T-helper 1 cell treated with Interleukin-12 subunit alpha and Interleukin-12 subunit beta and Interleukin-4 antibody, amounts not matched to agents 30 ng/mL and 1 ng/mL, for 36 hours (primary cell): ENCODE results near the gene ZNF664. TPM values are rescaled to one million over a fixed set of nuclear protein-coding genes. Genes with fewer than 3 reads are reported as not detected.

Experiments used
- intact Hi-C: fragments of 100-400 bp; cut with micrococcal nuclease; formaldehyde crosslinking; loops from one replicate; pipeline ENCODE4 v1.15.1; 2024
- total RNA-seq: library from RNA; stranded (reverse); gene quantifications from 2 replicates; pipeline ENCODE4 v1.2.3, GENCODE V29; 2022

The ZNF664 gene
- total RNA-seq, 1 donor from 2014 or later: 53.7 TPM

DNA sequence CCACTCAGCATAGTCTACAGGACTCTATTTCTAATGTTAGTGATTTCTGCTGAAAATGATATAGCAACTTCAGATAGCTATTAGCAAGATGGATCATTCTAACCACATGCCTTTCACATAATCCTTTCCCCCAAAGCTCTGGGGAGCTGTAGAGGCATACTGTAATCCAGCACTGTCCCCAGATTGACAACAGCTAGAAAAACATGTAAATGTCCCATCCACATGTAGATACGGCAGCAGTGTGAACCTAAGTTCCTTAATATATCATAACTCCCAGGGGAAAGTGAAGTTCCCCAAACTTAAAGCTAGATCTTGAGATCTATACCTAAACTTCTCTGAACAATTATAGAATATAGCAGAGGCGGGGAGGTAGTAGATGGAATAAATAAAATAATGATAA lies 14.0 kb downstream of the ZNF664 start:
- intact Hi-C loops: no loop called here

GRCh38 chr12:123989168-123989567 lies 16.2 kb downstream of the ZNF664 start:
- intact Hi-C loops: no loop called here

GRCh38 chr12:123989753-123990152 lies 16.7 kb downstream of the ZNF664 start:
- intact Hi-C loops: no loop called here

DNA sequence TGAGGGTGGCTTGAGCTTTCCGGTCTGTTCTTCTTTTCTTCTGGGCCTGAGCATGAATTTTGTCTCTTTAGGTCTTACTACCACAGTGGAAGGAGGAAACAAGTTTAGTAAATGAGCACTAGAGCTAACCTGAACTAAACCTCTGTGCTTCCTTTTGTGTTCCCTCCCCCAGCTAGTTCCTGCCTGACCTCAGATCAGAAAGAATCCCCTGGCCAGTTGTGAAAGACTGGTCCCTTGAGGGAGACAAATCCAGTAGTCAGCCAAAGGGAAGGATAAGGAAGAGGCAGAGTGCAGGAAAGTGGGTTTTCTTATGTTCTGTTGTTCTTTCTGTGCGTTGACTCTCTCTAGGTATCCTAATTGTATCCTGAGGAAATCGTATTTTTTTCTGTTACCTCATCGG lies 17.5 kb downstream of the ZNF664 start:
- intact Hi-C loops: no loop called here

GRCh38 chr12:123991372-123991951 lies 18.4 kb downstream of the ZNF664 start:
- intact Hi-C loops: no loop called here

GRCh38 chr12:123992118-123992825 lies 19.3 kb downstream of the ZNF664 start:
- intact Hi-C loops: no loop called here

DNA sequence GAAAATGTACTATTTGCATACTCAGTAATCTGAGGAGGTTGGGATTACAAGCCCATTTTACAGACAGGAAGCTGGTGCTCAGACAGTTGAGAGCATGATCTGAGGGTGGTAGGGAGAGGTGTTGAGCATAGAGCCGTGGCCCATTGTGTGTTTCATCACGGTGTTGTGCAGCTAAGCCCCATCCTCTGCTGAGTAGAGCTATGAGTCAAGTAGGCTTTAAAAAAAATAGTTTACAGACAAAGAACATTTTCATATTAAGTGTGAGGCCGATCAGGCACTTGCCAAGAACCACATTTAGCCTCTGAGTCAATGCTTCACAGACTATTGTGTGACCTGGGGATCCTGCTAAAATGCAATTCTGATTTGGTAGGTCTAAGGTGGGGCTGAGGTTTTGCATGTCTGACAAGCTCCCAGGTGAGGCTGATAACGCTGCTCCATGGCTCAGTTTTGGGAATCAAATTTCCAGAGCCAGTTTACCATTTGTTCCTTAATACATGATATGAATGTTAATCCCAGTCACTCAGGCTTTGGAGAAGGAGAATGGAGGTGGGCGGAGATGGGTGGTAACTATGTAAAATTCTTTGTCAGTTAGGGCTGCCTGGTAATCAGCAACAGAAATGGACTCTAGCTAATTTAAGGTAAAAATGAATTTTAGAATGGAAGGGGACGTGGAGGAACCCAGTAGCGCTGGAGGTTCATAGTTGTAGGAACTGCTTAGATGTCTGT lies 22.2 kb downstream of the ZNF664 start:
- intact Hi-C loops: no loop called here

- intact Hi-C loops: no loop called here
Measured at GRCh38 chr12:123996581-123996980, 23.6 kb downstream of the ZNF664 start.

DNA sequence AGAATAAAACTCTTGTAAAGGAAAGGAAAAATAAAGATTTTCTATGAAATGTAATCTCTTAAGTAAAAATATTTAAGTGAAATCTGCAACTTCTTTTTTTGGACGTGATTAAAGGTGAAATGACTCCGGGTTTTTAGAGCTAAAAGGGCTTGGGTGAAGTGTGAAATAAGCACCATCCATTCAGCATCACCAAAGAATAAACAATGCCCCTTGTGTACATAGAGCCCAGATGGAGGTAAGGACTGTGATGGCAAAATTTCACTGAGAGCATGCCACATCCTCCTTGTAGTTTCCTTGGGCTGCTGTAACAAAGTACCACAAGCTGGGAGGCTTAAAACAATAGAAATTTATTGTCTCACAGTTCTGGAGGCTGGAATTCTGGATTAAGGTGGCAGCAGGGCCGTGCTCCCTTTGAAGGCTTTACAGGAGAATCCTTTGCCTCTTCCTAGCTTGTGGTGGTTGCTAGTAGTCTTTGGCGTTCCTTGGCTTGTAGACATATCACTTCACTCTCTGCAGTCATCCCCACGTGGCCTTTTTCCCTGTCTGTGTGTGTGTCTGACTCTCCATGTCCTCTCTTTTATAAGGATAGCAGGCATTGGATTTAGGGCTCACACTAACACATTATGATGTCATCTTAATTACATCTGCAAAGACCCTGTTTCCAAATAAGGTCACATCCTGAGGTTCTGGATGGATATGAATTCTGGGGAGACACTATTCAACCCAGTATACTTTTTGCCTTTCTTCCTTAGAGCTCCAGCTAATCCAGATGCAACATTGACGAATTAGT lies 24.2 kb downstream of the ZNF664 start:
- intact Hi-C loops: no loop called here

DNA sequence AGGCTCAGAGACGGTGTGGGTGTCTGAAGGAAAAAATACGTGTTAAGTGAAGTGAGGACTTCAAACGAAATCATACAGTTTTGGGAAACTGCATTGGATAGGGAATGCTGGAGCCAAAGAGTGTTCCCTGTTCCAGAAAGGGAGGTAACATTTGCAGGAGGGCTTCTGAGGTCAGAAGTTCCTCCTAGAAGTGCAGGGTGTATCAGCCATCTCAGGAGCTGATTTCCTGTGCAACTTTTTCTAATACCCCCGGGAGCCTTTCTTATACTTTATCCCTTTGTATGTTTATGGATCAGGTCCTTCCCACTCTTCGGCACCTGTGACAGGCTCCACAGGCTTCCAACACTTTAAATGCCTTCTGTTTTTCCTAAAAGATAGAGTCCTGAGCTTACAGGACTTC lies 24.9 kb downstream of the ZNF664 start:
- intact Hi-C loops: no loop called here

DNA sequence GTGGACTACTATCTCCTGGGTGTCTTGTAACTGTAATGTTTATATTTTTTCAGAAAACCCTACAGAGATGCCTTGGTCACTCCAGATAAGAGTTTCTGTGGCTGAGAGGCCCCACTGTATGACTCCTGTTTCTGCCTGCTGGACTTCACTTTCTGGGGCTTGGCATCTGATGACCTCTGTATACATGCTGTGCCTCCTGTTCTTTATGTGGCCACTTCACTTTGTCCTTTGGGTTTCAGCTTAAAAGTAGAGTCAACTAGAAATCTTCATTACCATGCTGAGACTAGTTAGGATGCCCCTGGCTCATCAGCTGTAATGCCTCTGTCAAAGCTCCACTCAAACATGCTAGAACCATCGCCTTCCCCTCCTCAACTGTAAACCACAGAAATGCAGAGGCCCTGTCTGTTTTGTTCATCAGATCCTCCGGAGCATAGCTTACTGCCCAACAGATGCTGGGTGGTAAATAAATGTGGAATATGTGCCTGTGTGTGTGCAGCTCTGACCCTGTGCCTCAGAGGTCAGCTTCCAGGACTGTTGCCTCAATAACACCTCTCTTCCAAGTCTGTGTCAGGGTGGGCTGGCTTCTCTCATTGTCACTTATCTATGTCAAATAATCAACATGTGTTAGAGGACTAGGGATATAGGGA lies 25.5 kb downstream of the ZNF664 start:
- intact Hi-C loops: no loop called here

- intact Hi-C loops: no loop called here
Measured at GRCh38 chr12:123998991-123999359, 26.0 kb downstream of the ZNF664 start.

GRCh38 chr12:124000111-124000510 lies 27.1 kb downstream of the ZNF664 start:
- intact Hi-C loops: no loop called here

GRCh38 chr12:124001343-124001742 lies 28.3 kb downstream of the ZNF664 start:
- intact Hi-C loops: no loop called here

DNA sequence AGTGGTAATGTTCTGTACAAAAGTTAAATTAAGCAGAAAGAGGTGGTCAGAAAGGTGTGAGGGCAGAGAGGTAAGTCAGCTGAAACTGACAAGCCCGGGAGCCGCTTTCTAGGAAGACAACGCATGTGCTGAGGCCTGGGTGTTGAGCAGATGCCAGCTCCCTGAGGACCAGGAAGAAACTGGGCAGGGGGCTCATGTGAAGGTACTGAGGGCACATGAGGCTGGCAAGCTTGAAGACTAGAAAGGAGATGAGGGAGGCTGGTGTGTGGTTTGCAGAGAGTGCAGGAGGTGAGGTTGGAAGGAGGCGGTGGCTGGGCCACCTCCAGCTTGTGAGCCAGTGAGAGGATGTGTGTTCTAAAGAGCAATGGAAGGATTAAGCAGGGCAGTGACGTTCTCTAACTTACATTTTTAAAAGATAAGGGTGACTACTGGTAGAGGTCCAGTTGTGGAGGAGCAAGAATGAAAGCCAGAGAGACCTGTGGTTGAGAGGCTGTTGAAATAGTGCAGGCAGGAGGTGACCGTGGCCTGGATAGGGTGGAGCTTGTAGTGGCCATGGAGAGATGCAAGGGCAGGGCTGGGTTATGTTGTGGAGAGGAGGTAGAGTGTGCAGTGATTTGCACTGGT lies 29.1 kb downstream of the ZNF664 start:
- intact Hi-C loops: no loop called here

DNA sequence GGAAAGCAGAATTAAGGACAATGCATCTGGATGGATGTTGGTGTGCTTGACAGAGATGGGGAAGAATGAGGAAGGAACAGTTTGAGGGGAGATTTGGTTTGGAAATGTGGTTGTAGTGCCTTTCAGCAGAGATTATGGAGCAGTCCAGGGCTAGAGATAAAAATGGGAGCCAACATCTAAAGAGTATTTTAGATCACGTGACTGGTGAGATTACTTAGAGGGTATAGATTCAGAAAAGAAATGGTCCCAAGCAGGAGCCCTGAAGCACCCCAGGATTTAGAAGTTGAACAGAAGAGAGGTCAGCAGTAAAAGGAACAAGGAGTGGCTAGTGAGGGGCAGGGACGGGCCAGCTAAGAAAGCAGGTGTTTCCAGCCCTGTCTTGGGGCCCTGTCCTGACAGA lies 29.6 kb downstream of the ZNF664 start:
- intact Hi-C loops: no loop called here

GRCh38 chr12:124004233-124004875 lies 31.3 kb downstream of the ZNF664 start:
- intact Hi-C loops: no loop called here

DNA sequence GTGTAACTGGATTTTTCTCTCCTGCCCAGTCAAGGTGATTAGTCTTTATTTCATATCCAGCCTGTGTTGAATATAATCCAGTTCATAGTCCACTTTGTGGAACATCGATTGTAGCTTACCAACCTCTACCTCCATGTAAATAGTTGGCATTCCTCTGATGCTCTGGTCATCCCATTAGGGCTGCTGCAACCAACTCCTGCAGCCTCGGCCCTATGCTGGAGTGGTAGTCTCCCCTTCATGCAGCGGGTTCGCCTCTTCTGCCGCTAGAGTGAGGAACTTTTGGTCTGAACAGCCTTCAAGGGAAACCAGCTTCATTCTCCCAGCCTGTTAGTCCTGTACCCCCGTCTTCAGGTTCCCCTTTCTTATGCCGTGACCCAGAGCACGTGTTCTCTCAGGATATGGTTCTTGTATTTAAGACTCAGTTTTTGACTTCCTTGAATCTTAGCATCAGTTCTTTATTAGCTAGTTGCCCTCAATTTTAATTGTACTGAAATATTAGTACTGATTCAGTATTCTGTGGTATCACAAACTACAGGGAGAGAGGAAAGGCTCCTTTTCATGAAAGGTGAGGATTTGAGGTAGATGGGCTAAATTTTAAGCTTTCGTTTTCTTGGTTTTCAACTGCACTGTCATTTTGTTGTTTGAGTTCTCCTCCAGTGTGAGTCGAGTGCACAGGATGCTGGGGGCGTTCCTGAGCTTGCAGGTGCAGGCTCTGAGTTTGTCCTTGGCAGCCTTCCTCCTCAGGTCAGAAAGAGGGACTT lies 33.2 kb downstream of the ZNF664 start:
- intact Hi-C loops: loop anchor here (2.0 kb wide), 1 partner anchor 33 kb away; the partner anchor contains the start of genes CCDC92 and ZNF664
